A549 (cell line): Measurements from ENCODE around the gene CUX1. TPM values are rescaled to one million over a fixed set of nuclear protein-coding genes. Genes with fewer than 3 reads are reported as not detected.
A peak's percentile ranks its signal among the peaks of the same experiment; 100 is the strongest.

Experiments used
- ATAC-seq, 2 experiments: fragments of 200-7000 bp in 1 of 2; fragments of >200 bp in 1 of 2; cut with Nextera tagmentation in 1 of 2; cut with Tn5 transposase in 1 of 2; 3 replicates each; pipeline versions ENCODE4 v1.8.0 to v1.9.1; 2018 to 2020; ENCODE audit warnings: mild to moderate bottlenecking in 1 of 2, moderate library complexity in 1 of 2
- CTCF ChIA-PET: fragments of 300-600 bp; sonication (Branson Sonifier 250); formaldehyde crosslinking; extraction: SDS; loops from one replicate; lab custom pipeline; 2021; ENCODE audit warnings: antibody characterized with exemption, inconsistent platforms; lab: Yijun Ruan, JAX
- POLR2A ChIA-PET: fragments of 350-600 bp; formaldehyde crosslinking; extraction: SDS; loops from one replicate; lab custom pipeline; 2021; ENCODE audit warnings: antibody characterized with exemption, inconsistent platforms; lab: Yijun Ruan, JAX
- DNase-seq, 2 experiments: peaks; one replicate each; pipeline versions ENCODE4 v3.0.0 to v3.0.0-alpha.2; 2011 to 2016; ENCODE audit warnings: low read depth in 1 of 2, low spot score in 1 of 2
- FAIRE-seq: peaks from 2 replicates; lab custom pipeline; 2011; peaks lifted over from hg19 to GRCh38; lab: Jason Lieb, UNC
- H3K27ac ChIP-seq, 2 experiments: fragments of >200 bp; sonication (Bioruptor Twin); formaldehyde crosslinking; 3 replicates each; pipeline ENCODE4 v1.5.1; 2016 to 2017
- H3K4me1 ChIP-seq: fragments of >200 bp; sonication (Bioruptor Twin); formaldehyde crosslinking; 3 replicates; pipeline ENCODE4 v1.6.1; 2016
- H3K4me2 ChIP-seq: fragments of >200 bp; sonication (Bioruptor Twin); formaldehyde crosslinking; 3 replicates; pipeline ENCODE4 v1.6.1; 2016
- H3K4me3 ChIP-seq: fragments of >200 bp; sonication (Bioruptor Twin); formaldehyde crosslinking; 3 replicates; pipeline ENCODE4 v1.5.1; 2016
- H3K9me3 ChIP-seq: fragments of >200 bp; sonication (Bioruptor Twin); formaldehyde crosslinking; 3 replicates; pipeline ENCODE4 v1.6.1; 2016
- CBX8 ChIP-seq: fragments of 200-600 bp; sonication (generic); IDR thresholded peaks from 2 replicates; pipeline ENCODE4 v1.6.1; 2016
- CEBPB ChIP-seq, 2 experiments: fragments of >200 bp in 1 of 2; sonication (Bioruptor Twin) in 1 of 2; formaldehyde crosslinking in 1 of 2; IDR thresholded peaks; 2 replicates each; pipeline ENCODE4 v1.6.1; 2012 to 2016
- CTCF ChIP-seq: fragments of >200 bp; sonication (Bioruptor Twin); formaldehyde crosslinking; IDR thresholded peaks from 3 replicates; pipeline ENCODE4 v1.5.1; 2016
- EHMT2 ChIP-seq: fragments of 200-600 bp; sonication (generic); IDR thresholded peaks from 2 replicates; pipeline ENCODE4 v1.6.1; 2016; ENCODE audit warnings: antibody characterized with exemption, low read depth, mild to moderate bottlenecking, moderate library complexity
- EP300 ChIP-seq, 2 experiments: fragments of >200 bp; sonication (Bioruptor Twin); formaldehyde crosslinking; IDR thresholded peaks; 2 replicates in 1 of 2; 3 replicates in 1 of 2; pipeline ENCODE4 v1.6.1; 2016 to 2017
- ESRRA ChIP-seq: fragments of 150-350 bp; IDR thresholded peaks from 2 replicates; pipeline ENCODE4 v1.6.1; 2014; ENCODE audit warnings: mild to moderate bottlenecking, low read length, borderline replicate concordance
- FOXS1 ChIP-seq: fragments of 250-450 bp; sonication (Bioruptor Pico); IDR thresholded peaks from 2 replicates; pipeline ENCODE4 v1.5.0; 2020; ENCODE audit warnings: mild to moderate bottlenecking, moderate library complexity
- HES2 ChIP-seq: fragments of >200 bp; sonication (Bioruptor Twin); formaldehyde crosslinking; IDR thresholded peaks from 2 replicates; pipeline ENCODE4 v1.6.1; 2016
- HEYL ChIP-seq: fragments of 250-450 bp; sonication (Bioruptor Pico); IDR thresholded peaks from 2 replicates; pipeline ENCODE4 v1.8.0; 2021; ENCODE audit warnings: mild to moderate bottlenecking, moderate library complexity
- HOXA7 ChIP-seq: fragments of 250-450 bp; sonication (Bioruptor Pico); IDR thresholded peaks from 2 replicates; pipeline ENCODE4 v1.5.0; 2020; ENCODE audit warnings: mild to moderate bottlenecking, moderate library complexity
- JUN ChIP-seq, 2 experiments: fragments of >200 bp; sonication (Bioruptor Twin); formaldehyde crosslinking; IDR thresholded peaks; 2 replicates in 1 of 2; 3 replicates in 1 of 2; pipeline ENCODE4 v1.6.1; 2016 to 2017
- KDM1A ChIP-seq: fragments of 200-600 bp; sonication (generic); IDR thresholded peaks from 2 replicates; pipeline ENCODE4 v1.6.1; 2016; ENCODE audit warnings: low read depth, mild to moderate bottlenecking
- MAX ChIP-seq: IDR thresholded peaks from 2 replicates; pipeline ENCODE4 v1.6.1; 2012
- MYC ChIP-seq: IDR thresholded peaks from 2 replicates; pipeline ENCODE4 v1.6.1; 2012; ENCODE audit warnings: mild to moderate bottlenecking, inconsistent platforms, low read length, improper control_type of control experiment, borderline replicate concordance
- NR3C1 ChIP-seq: fragments of >200 bp; sonication (Bioruptor Twin); formaldehyde crosslinking; IDR thresholded peaks from 3 replicates; pipeline ENCODE4 v1.6.1; 2017
- PBX3 ChIP-seq: IDR thresholded peaks from 2 replicates; pipeline ENCODE4 v1.6.1; 2012
- REST ChIP-seq: fragments of 200-600 bp; sonication (generic); IDR thresholded peaks from 2 replicates; pipeline ENCODE4 v1.6.1; 2016; ENCODE audit warnings: antibody characterized with exemption, mild to moderate bottlenecking, moderate library complexity
- RNF2 ChIP-seq: fragments of 200-600 bp; sonication (generic); IDR thresholded peaks from 2 replicates; pipeline ENCODE4 v1.6.1; 2016; ENCODE audit warnings: low read depth, mild to moderate bottlenecking, antibody characterized with exemption, moderate library complexity, borderline replicate concordance
- SMC3 ChIP-seq: fragments of >200 bp; sonication (Bioruptor Twin); formaldehyde crosslinking; IDR thresholded peaks from 3 replicates; pipeline ENCODE4 v1.6.1; 2018; ENCODE audit warnings: inconsistent platforms
- SREBF2 ChIP-seq: fragments of 450-650 bp; IDR thresholded peaks from 2 replicates; pipeline ENCODE4 v1.6.1; 2014; ENCODE audit warnings: mild to moderate bottlenecking, moderate library complexity
- TP53 ChIP-seq: fragments of 250-450 bp; sonication (Bioruptor Pico); IDR thresholded peaks from 2 replicates; pipeline ENCODE4 v1.5.0; 2021; ENCODE audit warnings: mild to moderate bottlenecking, moderate library complexity
- ZNF302 ChIP-seq: fragments of 250-450 bp; sonication (Bioruptor Pico); IDR thresholded peaks from 2 replicates; pipeline ENCODE4 v1.9.0; 2021; ENCODE audit warnings: inconsistent platforms, mild to moderate bottlenecking, moderate library complexity
- WGBS: methylation state at CpG from one replicate; pipeline ENCODE4 v1.1.6; 2017; ENCODE audit errors: missing lambda C conversion rate; 5-methylcytosine and 5-hydroxymethylcytosine counted together
- polyA plus RNA-seq, 4 experiments: library from polyadenylated mRNA; depleted of rRNA in 3 of 4; stranded (reverse); fragments of >200 nt; fragmentation: RNase III in 1 of 4; extraction: RNeasy Plus Mini Kit Qiagen cat#74134 plus additional on column Dnase treatment in 1 of 4; gene quantifications; 2 replicates in 3 of 4; 3 replicates in 1 of 4; pipeline ENCODE4 v1.2.3, GENCODE V29; 2011 to 2017

CUX1 gene
- polyA plus RNA-seq, 2 of the 4 experiments (the other 2 are of a cell fraction), result 32.7 to 33.4 TPM

GRCh38 chr7:101856473-101857357, 39.3 kb downstream of the CUX1 start (continued):
- peak; percentile 40; the same call in 2 of the 3 replicates for TF ChIP-seq CTCF
- TF ChIP-seq MAX, result peak; percentile 82
- TF ChIP-seq SREBF2, result no peak
- peak; percentile 16 to 36; a peak in 1 of 5 replicates for TF ChIP-seq JUN (IDR thresholded peaks at IDR 0.05)
- TF ChIP-seq EP300 (IDR thresholded peaks at IDR 0.05), result 0 out of 5 replicates have a peak, but pooled peaks of 1 of the 2 experiments have one; percentile 22

GRCh38 chr7:101857358-101857811, 40.0 kb downstream of the CUX1 start:
- FAIRE-seq (no peak), DNase-seq (no peak), ATAC-seq (no peak)
- Histone ChIP-seq H3K27ac (peak overlapping the region; percentile 87 to 94), H3K9me3 (no peaks in the 10 kb centered on the region), H3K4me2 (peak overlapping the region; percentile 84), H3K4me1 (peaks cover 82% of the 10 kb centered on the region), H3K4me3 (no peak overlapping the region)
- WGBS, result 78% methylated on average over 11 of the region's 11 CpGs
- POLR2A ChIA-PET, result interaction anchor here (0.9 to 1.9 kb wide), 7 partner anchors 11 to 85 kb away, joined by 3 to 9 read pairs (median 3); partner anchors contain the start of gene CUX1
- TF ChIP-seq HES2 (no peak), HOXA7 (peak; percentile 51; the same call in 1 of the 2 replicates), ZNF302 (CRISPR knock-in tag) (0 out of 2 replicates have a peak, but pooled peaks have one; percentile 17), KDM1A (0 out of 2 replicates have a peak, but pooled peaks have one; percentile 18), PBX3 (no peak)
- CTCF ChIA-PET, result interaction anchor here (0.9 to 4.4 kb wide), 17 partner anchors 8 to 379 kb away, joined by 3 to 40 read pairs (median 5); no protein-coding TSS in a partner anchor

- POLR2A ChIA-PET, result no interaction called here
- peak overlapping the region; percentile 87 to 94 for H3K27ac ChIP-seq
Measured at GRCh38 chr7:101858437-101859385, 41.3 kb downstream of the CUX1 start.

More at GRCh38 chr7:101858437-101859385, 41.3 kb downstream of the CUX1 start:
- Histone ChIP-seq H3K4me3 (no peak overlapping the region), H3K9me3 (no peaks in the 10 kb centered on the region), H3K4me2 (peak overlapping the region; percentile 83), H3K4me1 (peaks cover 80% of the 10 kb centered on the region)
- TF ChIP-seq FOXS1 (CRISPR knock-in tag), result no peak
- TF ChIP-seq REST, result no peak
- TF ChIP-seq TP53 (CRISPR knock-in tag), result no peak
- no peak for TF ChIP-seq HES2
- no peak for TF ChIP-seq RNF2
- no peak for TF ChIP-seq MAX
- no peak for TF ChIP-seq NR3C1
- TF ChIP-seq EHMT2, result no peak
- no peak for TF ChIP-seq ZNF302 (CRISPR knock-in tag)
- no peak for TF ChIP-seq CEBPB (IDR thresholded peaks at IDR 0.05)
- no peak for TF ChIP-seq KDM1A
- TF ChIP-seq ESRRA, result no peak
- no peak for TF ChIP-seq HEYL (CRISPR knock-in tag)
- TF ChIP-seq CBX8, result no peak
- no peak for TF ChIP-seq MYC
- no peak for TF ChIP-seq SMC3
- CTCF ChIA-PET, result interaction anchor here (0.6 to 4.4 kb wide), 9 partner anchors 7 to 413 kb away, joined by 3 to 40 read pairs (median 6); no protein-coding TSS in a partner anchor
- ATAC-seq, result no peak
- whole genome bisulfite sequencing, result 60% methylated on average over 20 of the region's 20 CpGs
- no peak for FAIRE-seq
- peak in 1 of 2 experiments; percentile 44 for DNase-seq
